Loucy (cell line): ENCODE data around the gene KRT82.

Experiments used
- EZH2phosphoT487 ChIP-seq: fragments of 200-600 bp; IDR thresholded peaks from 2 replicates; pipeline ENCODE4 v1.6.1; 2018; ENCODE audit warnings: antibody characterized with exemption, mild to moderate bottlenecking, moderate library complexity, borderline replicate concordance
- TF ChIP-seq, protein P1 (sequence below): fragments of 200-600 bp; sonication (generic); conservative IDR thresholded peaks from 2 replicates; pipeline ENCODE4 v1.5.1; 2014; ENCODE audit warnings: mild to moderate bottlenecking, antibody characterized with exemption, low read length

DNA sequence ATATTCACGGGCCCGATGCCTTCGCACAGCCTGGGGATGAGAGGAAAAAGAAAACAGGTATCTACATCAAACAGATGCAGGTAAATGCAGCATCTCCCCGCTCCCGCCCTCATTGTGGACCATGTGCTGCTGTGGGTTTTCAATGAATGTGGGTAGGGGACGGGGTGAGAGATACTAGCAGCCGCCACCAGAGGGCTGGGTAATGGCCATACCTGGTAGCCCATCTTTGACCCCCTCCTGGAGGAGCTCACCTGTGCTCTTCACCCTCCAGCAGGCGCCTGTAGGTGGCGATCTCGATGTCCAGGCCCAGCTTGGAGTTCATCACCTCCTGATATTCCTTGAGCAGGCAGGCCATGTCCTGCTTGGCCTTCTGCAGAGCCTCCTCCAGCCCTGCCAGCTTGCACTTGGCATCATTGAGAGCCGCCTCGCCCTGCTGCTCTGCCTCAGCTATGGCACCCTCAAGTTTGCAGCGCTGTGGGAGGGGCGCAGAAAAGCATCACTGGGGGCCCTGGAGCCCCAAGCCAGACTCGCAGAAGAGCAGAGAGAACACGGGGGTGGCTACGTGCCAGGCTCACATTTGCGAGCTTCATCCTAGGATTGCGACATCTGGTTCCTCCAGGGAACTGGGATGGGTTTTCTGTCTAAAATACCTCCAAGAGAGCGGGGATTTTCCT lies 10.2 kb downstream of the KRT82 start:
- TF ChIP-seq, protein P1, sequence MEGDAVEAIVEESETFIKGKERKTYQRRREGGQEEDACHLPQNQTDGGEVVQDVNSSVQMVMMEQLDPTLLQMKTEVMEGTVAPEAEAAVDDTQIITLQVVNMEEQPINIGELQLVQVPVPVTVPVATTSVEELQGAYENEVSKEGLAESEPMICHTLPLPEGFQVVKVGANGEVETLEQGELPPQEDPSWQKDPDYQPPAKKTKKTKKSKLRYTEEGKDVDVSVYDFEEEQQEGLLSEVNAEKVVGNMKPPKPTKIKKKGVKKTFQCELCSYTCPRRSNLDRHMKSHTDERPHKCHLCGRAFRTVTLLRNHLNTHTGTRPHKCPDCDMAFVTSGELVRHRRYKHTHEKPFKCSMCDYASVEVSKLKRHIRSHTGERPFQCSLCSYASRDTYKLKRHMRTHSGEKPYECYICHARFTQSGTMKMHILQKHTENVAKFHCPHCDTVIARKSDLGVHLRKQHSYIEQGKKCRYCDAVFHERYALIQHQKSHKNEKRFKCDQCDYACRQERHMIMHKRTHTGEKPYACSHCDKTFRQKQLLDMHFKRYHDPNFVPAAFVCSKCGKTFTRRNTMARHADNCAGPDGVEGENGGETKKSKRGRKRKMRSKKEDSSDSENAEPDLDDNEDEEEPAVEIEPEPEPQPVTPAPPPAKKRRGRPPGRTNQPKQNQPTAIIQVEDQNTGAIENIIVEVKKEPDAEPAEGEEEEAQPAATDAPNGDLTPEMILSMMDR: peak; percentile 61
- no peak for TF ChIP-seq EZH2phosphoT487
